ENCODE data around the gene MYCBP2. TPM values are rescaled to one million over a fixed set of nuclear protein-coding genes. Genes with fewer than 3 reads are reported as not detected.
A peak's percentile ranks its signal among the peaks of the same experiment; 100 is the strongest.

The MYCBP2 gene
- total RNA-seq = 100 to 1,000 TPM; 188 to 195 TPM
- polyA plus RNA-seq (ENCODE audit: insufficient read depth, low read depth, low replicate concordance) = 69.8 TPM
- long read RNA-seq, donor 1, partial matches to known transcripts = 16 of 16 reads
- long read RNA-seq, donor 1, other reads (novel, unspliced or antisense) = 0 of 16 reads
- long read RNA-seq, donor 2, partial matches to known transcripts = 0 of 1 reads
- long read RNA-seq, donor 2, other reads (novel, unspliced or antisense) = 0 of 1 reads

- WGBS, 2 donors = 2% methylated on average over 23 to 35 of the region's 35 CpGs
- intact Hi-C loops (cut with DNase I; ENCODE audit: low total_unique reads) = no loop called here
- peaks cover 20% of the 10 kb centered on the region for H3K4me1 ChIP-seq
Measured at GRCh38 chr13:77326905-77327604, at the start of gene MYCBP2. Gene MYCBP2 (minus strand): TSS chr13:77327094. CDS start chr13:77326775, 319 bp downstream.

GRCh38 chr13:77375560-77376108 lies 48.7 kb upstream of the MYCBP2 start:
- intact Hi-C loops (cut with DNase I; ENCODE audit: low total_unique reads) = no loop called here
- 96 to 97% methylated on average over 1 of the region's 1 CpG for WGBS, 2 donors
- Histone ChIP-seq H3K4me3 (no peak overlapping the region), H3K27ac (no peak overlapping the region), H3K27me3 (no peaks in the 10 kb centered on the region), H3K4me1 (no peaks in the 10 kb centered on the region), H3K9me3 (no peaks in the 10 kb centered on the region), H3K36me3 (ENCODE audit: low read depth, missing control alignments) (no peaks in the 10 kb centered on the region)
- DNase-seq = no peak
- TF ChIP-seq POLR2A (IDR thresholded peaks at IDR 0.05) = no peak
- no peak for TF ChIP-seq CTCF (IDR thresholded peaks at IDR 0.05)

More at GRCh38 chr13:77326905-77327604, at the start of gene MYCBP2:
- peak; percentile 96 for DNase-seq
- Histone ChIP-seq H3K27me3 (no peaks in the 10 kb centered on the region), H3K36me3 (ENCODE audit: low read depth, missing control alignments) (no peaks in the 10 kb centered on the region), H3K27ac (peak within 1 kb of the TSS; percentile 80 to 90), H3K4me3 (peak within 1 kb of the TSS; percentile 95 to 98), H3K9me3 (no peaks in the 10 kb centered on the region)
- TF ChIP-seq POLR2A (IDR thresholded peaks at IDR 0.05) (peak; percentile 96), CTCF (IDR thresholded peaks at IDR 0.05) (no peak)

GRCh38 chr13:77374786-77375185 lies 47.9 kb upstream of the MYCBP2 start:
- TF ChIP-seq CTCF (IDR thresholded peaks at IDR 0.05) = no peak
- TF ChIP-seq POLR2A (IDR thresholded peaks at IDR 0.05) = no peak
- no peaks in the 10 kb centered on the region for H3K27me3 ChIP-seq
- WGBS, 2 donors = 37 to 38% methylated on average over 2 of the region's 2 CpGs

GRCh38 chr13:77374339-77374738 lies 47.4 kb upstream of the MYCBP2 start:
- WGBS, 2 donors = 71 to 77% methylated on average over 1 of the region's 1 CpG
- Histone ChIP-seq H3K27ac (no peak overlapping the region), H3K36me3 (ENCODE audit: low read depth, missing control alignments) (no peaks in the 10 kb centered on the region), H3K4me3 (no peak overlapping the region), H3K9me3 (no peaks in the 10 kb centered on the region), H3K27me3 (no peaks in the 10 kb centered on the region), H3K4me1 (no peaks in the 10 kb centered on the region)
- intact Hi-C loops (cut with DNase I; ENCODE audit: low total_unique reads) = no loop called here
- no peak for TF ChIP-seq CTCF (IDR thresholded peaks at IDR 0.05)
- TF ChIP-seq POLR2A (IDR thresholded peaks at IDR 0.05) = no peak
- no peak for DNase-seq

More at GRCh38 chr13:77374786-77375185, 47.9 kb upstream of the MYCBP2 start:
- peak; percentile 20 for DNase-seq
- no peak overlapping the region for H3K27ac ChIP-seq
- no peaks in the 10 kb centered on the region for H3K36me3 ChIP-seq (ENCODE audit: low read depth, missing control alignments)
- intact Hi-C loops (cut with DNase I; ENCODE audit: low total_unique reads) = no loop called here
- H3K4me3 ChIP-seq = no peak overlapping the region
- no peaks in the 10 kb centered on the region for H3K4me1 ChIP-seq
- no peaks in the 10 kb centered on the region for H3K9me3 ChIP-seq
